Measurements from ENCODE around the gene DNAJA3.

Gene DNAJA3

GRCh38 chr16:4435337-4436067, 9.8 kb downstream of the DNAJA3 start:
- DNase-seq (ENCODE audit: low spot score) = no peak

DNA sequence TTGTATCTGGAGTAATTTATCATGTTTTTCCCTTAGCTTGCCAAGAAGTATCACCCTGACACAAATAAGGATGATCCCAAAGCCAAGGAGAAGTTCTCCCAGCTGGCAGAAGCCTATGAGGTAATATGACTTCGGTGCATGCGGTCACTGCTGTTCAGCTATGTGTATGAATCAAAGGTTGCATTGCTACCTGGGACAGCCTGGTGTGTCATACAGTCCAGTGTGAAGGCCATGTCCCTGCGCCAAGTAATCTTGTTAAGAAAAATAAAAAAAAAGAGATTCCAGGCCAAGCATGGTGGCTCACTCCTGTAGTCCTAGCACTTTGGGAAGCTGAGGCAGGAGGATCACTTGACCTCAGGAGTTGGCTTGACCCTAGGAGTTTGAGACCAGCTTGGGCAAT, 11.7 kb downstream of the DNAJA3 start:
- DNase-seq (ENCODE audit: low spot score) = no peak

- no peak for DNase-seq (ENCODE audit: low spot score)
Measured at GRCh38 chr16:4442371-4442770, 16.7 kb downstream of the DNAJA3 start.

DNA sequence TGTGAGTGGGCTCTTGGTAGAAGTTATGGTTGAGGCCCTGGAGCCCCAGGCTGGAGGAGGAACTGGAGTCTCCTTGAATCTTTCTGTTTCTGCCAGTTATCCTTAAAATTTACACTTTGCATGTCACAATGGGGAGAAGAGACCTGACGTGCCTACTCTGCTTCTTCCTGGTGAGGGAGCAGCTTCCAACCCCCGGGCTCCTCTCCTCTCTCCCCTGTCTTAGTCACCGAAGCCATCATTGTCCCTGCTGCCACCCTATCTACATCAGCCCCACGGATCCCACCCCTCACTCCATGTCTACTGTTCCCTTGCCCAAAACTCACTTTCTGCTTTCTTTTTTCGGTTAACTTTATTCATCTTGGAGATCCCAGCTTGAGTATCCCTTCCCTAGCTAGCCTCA, 17.6 kb downstream of the DNAJA3 start:
- DNase-seq (ENCODE audit: low spot score) = no peak

- DNase-seq (ENCODE audit: low spot score) = no peak
Measured at GRCh38 chr16:4443986-4444385, 18.3 kb downstream of the DNAJA3 start.

DNA sequence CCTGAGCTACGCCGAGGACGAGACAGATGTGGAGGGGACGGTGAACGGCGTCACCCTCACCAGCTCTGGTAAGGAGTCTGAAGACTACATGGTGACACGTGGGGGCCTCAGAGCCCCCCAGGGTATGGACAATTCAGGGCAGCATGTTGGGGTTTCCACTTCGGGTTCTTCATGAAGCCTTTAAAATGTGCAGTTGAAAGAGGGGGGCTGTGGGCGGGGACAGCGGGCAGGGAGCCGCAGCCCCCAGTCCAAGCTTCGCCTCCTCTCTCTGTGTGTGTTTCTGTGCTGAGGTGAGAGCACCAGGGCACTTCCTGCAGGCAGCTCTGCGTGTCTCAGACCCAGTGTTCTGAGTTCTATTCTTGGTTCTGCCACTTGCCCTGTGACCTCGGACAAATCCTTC, 24.8 kb downstream of the DNAJA3 start:
- DNase-seq (ENCODE audit: low spot score) = no peak

- no peak for DNase-seq (ENCODE audit: low spot score)
Measured at GRCh38 chr16:4450931-4451519, 25.4 kb downstream of the DNAJA3 start.

DNA sequence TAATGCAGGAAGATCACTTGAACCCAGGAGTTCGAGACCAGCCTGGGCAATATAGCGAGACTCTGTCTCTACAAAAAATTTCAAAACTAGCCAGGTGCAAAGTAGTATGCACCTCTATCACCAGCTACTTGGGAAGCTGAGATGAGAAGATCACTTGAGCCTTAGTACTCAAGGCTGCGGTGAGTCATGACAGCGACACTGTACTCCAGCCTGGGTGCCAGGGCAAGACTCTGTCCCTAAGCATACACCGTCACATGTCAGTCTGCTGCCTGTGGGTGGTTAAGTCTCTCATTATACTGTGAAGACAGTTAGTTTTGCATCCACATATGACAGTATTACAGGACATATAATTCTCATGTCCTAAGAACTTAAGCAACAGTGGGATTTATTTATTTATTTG, 27.0 kb downstream of the DNAJA3 start:
- DNase-seq (ENCODE audit: low spot score) = no peak

GRCh38 chr16:4454623-4455022, 29.0 kb downstream of the DNAJA3 start:
- DNase-seq (ENCODE audit: low spot score) = no peak

- DNase-seq (ENCODE audit: low spot score) = no peak
Measured at GRCh38 chr16:4455081-4455480, 29.4 kb downstream of the DNAJA3 start.

- no peak for DNase-seq (ENCODE audit: low spot score)
Measured at GRCh38 chr16:4455951-4456350, 30.3 kb downstream of the DNAJA3 start.

DNA sequence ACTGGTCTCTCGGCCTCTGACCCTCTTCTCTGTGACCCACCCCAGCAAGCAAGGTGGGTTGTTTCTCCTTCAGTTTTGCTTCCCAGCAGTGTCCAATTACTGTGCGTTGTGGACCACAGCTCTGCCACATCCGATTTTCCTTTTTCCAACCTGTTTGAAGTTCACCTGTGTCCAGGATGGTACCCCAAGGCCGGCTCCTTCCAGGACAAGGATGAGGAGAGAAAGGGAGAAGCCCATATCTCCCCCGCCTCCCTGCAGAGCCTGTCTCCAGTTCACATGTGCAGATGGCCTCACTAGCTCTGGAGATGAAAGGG, 35.2 kb downstream of the DNAJA3 start:
- DNase-seq (ENCODE audit: low spot score) = no peak

GRCh38 chr16:4461250-4462085, 35.8 kb downstream of the DNAJA3 start:
- DNase-seq (ENCODE audit: low spot score) = no peak

GRCh38 chr16:4463522-4464163, 38.0 kb downstream of the DNAJA3 start:
- DNase-seq (ENCODE audit: low spot score) = peak; percentile 20

GRCh38 chr16:4465977-4466779, 40.5 kb downstream of the DNAJA3 start:
- no peak for DNase-seq (ENCODE audit: low spot score)

DNA sequence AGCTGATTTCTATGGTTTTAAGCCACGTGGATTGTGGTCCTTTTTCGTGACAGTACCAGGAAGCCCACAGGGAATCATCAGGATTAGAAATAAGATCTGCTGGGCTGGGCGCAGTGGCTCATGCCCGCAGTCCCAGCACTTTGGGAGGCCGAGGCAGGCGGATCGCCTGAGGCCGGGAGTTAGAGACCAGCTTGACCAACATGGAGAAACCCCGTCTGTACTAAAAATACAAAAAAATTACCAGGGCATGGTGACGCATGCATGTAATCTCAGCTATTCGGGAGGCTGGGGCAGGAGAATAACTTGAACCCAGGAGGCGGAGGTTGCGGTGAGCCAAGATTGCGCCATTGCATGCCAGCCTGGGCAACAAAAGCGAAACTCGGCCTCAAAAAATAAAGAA, 42.2 kb downstream of the DNAJA3 start:
- DNase-seq (ENCODE audit: low spot score) = no peak

- no peak for DNase-seq (ENCODE audit: low spot score)
Measured at GRCh38 chr16:4468972-4469371, 43.3 kb downstream of the DNAJA3 start.

GRCh38 chr16:4471869-4472268, 46.2 kb downstream of the DNAJA3 start:
- peak; percentile 26 for DNase-seq (ENCODE audit: low spot score)

DNA sequence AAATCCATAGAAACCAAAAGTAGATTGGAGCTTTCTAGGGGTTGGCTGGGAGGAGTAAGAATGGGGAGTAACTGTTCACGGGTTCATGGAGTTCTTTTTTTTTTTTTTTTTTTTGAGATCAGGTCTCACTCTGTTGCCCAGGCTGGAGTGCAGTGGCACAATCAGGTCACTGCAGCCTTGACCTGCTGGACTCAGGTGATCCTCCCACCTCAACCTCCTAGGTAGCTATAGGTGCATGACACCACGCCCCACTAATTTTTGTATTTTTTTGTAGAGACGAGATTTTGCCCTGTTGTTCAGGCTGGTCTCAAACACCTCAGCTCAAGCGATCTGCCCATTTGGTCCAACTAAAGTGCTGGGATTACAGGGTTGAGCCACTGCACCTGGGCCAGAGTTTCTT, 47.2 kb downstream of the DNAJA3 start:
- DNase-seq (ENCODE audit: low spot score) = no peak

DNA sequence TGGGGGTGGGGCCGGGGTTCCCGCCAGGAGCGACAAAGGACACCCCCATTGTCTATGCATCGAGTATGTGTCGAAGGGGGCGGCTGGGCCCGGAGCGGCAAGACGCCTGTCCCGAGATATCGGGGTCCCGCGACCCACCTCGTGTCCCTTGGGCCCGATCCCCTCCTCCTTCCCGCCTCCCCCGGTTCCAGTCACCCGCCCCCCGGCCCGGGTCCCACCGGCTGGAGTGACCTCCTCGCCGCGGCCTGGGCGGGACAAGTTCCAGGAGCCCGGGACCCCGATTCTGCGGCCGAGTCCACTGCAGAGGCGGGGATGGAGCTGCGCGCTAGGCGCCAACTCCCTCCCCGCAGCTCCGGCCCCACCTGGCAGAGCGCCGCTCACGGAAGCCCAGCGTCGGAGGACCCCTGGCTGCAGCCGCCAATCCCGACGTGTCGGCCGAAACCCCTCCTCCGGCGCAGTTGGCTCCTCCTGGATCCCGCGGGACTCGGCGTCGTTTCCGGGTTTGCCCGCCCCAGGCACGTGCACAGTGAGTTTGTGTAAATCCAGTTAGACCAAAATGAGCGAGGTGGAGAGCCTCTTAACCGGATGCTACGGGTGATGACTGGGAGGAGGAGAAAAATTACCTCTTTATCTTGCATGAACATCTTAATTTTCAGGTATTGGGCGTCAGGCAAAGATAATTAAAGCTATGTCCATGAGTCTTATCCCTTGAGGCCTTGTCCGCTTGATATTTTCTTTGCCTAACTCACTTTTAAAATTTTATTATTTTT, 48.7 kb downstream of the DNAJA3 start, which contains the start of gene NMRAL1:
NMRAL1 (minus strand) TSS at position 434 of the 770 bp plus-strand sequence. CDS start 493 bp downstream, outside the sequence.
- DNase-seq (ENCODE audit: low spot score) = peak; percentile 94
